Psoas muscle (tissue), 8 donors: Measurements from ENCODE around the gene AFF4. TPM values are rescaled to one million over a fixed set of nuclear protein-coding genes. Genes with fewer than 3 reads are reported as not detected.
"Not testable (repeated sequence)": the region's sequence is repeated elsewhere in the genome, so short reads cannot be mapped to it uniquely, and the experiment has no call there.

ENCODE experiments used
- ATAC-seq, 4 donors: fragments of 200-7000 bp; cut with Tn5 transposase; one replicate each; pipeline ENCODE4 v1.9.1; 2020; ENCODE audit warnings: moderate library complexity in 3 of 4, mild to moderate bottlenecking in 2 of 4
- DNase-seq, 2 donors: peaks; one replicate each; pipeline ENCODE4 v3.0.0-alpha.2; 2020
- H3K27ac ChIP-seq: fragments of 200-600 bp; one replicate; pipeline ENCODE4 v1.8.0; 2022
- H3K27me3 ChIP-seq, 3 donors: fragments of 200-600 bp in 1 of 3; one replicate each; pipeline versions ENCODE4 v1.6.1 to v1.8.0; 2013 to 2022; ENCODE audit warnings: low read length in 2 of 3, mild to moderate bottlenecking in 2 of 3, moderate library complexity in 1 of 3; ENCODE audit not compliant: insufficient read depth in 3 of 3
- H3K36me3 ChIP-seq, 2 donors: fragments of 200-600 bp in 1 of 2; one replicate each; pipeline versions ENCODE4 v1.6.1 to v1.8.0; 2013 to 2022; ENCODE audit warnings: low read depth in 1 of 2, mild to moderate bottlenecking in 1 of 2, moderate library complexity in 1 of 2; ENCODE audit not compliant: insufficient read depth in 1 of 2
- H3K4me1 ChIP-seq: fragments of 200-600 bp; one replicate; pipeline ENCODE4 v1.8.0; 2022
- H3K4me3 ChIP-seq: fragments of 200-600 bp; one replicate; pipeline ENCODE4 v1.8.0; 2022; ENCODE audit warnings: mild to moderate bottlenecking
- H3K9me3 ChIP-seq: fragments of 200-600 bp; one replicate; pipeline ENCODE4 v1.8.0; 2022
- CTCF ChIP-seq: fragments of 200-600 bp; IDR thresholded peaks from one replicate; pipeline ENCODE4 v1.8.0; 2022; ENCODE audit warnings: antibody characterized with exemption
- WGBS, 3 donors: extraction: QIAGEN DNeasy Blood & Tissue Kit; methylation state at CpG; one replicate each; pipeline versions ENCODE4 v1.1.6 to v1.1.7; 2013; 5-methylcytosine and 5-hydroxymethylcytosine counted together
- intact Hi-C, 2 donors: fragments of 100-400 bp; cut with DNase I; formaldehyde crosslinking; loops; one replicate each; pipeline versions ENCODE4 v1.11.0 to v1.14.2; 2022
- polyA plus RNA-seq, 3 donors: library from polyadenylated mRNA; stranded (reverse); fragments of 200-250 nt; gene quantifications; one replicate each; pipeline ENCODE4 v1.2.3, GENCODE V29; 2013
- total RNA-seq, 4 donors: library from RNA; stranded (reverse); fragmentation: NEBNext Ultra II Directional in 2 of 4; extraction: Animal tissue kit (Norgen Biotek cat#: 25700) in 2 of 4; gene quantifications; one replicate each; pipeline versions ENCODE4 v1.2.1 to v1.2.4, GENCODE V29; 2021 to 2023
- donor health status: healthy with polysubstance abuse.
- donor health status: DM: no; HTN: no; CAD: no; lungs with moderate emphysema.
- donor health status: Bipolar disorder and iron deficiency.
- donor health status: healthy.
- donor health status: DM: yes; HTN: yes; CAD: no.
- donor health status: DM: no; HTN: no; CAD: no.
- donor health status: DM: no; HTN: no; CAD: no.
- donor health status: DM: yes; HTN: yes; CAD: no.

The AFF4 gene
- total and polyA plus RNA-seq, 7 donors = 9.7 to 68.2 (median 49.6) TPM

DNA sequence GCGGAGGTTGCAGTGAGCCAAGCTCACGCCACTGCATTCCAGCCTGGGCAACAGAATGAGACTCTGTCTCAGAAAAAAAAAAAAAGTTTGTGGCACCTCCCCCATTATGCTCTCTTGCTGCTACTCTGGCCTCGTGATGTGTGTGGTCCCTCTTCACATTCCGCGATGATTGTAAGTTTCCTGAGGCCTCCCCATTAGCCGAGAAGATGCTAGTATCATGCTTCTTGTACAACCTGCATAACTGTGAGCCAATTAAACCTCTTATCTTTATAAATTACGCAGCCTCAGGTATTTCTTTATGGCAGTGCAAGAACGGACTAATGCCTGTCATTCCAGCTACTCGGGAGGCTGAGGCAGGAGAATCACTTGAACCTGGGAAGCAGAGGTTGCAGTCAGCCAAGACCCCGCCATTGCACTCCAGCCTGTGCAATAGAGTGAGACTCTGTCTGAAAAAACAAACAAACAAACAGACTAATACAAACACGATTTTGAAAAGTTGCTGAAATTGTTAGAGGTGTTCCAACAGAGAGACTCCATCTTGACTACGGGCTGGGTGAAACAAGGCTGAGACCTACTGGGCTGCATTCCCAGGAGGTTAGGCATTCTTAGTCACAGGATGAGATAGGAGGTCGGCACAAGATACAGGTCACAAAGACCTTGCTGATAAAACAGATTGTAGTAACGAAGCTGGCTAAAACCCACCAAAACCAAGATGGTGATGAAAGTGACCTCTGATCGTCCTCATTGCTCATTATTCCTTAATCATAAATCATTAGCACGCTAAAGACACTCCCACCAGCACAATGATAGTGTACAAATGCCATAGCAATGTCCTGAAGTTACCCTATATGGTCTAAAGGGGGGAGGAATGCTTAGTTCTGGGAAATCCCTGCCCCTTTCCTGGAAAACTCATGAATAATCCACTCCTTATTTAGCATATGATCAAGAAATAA, 8.3 kb upstream of the AFF4 start:
- no peaks in the 10 kb centered on the region for H3K4me1 ChIP-seq
- no peak for ATAC-seq

DNA sequence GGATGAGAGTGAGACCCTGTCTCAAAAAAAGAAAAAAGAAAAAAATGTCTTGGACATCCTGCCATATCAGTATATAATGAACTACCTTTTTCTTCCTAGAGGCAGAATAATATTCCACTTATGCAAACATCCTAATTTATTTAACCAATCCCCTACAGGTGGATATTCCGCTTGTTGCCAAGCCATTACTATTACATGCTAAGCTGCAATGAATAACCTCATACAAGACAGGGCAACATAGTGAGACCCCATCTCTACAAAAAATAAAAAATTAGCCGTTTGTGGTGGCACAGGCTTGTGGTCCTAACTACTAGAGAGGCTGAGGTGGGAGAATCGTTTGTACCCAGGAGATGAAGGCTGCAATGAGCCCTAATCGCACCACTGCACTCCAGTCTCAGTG, 1.7 kb upstream of the AFF4 start:
- Histone ChIP-seq H3K4me1 (peaks cover 21% of the 10 kb centered on the region), H3K27me3 (no peaks in the 10 kb centered on the region), H3K9me3 (no peaks in the 10 kb centered on the region), H3K36me3 (no peaks in the 10 kb centered on the region), H3K27ac (no peak overlapping the region), H3K4me3 (no peak overlapping the region)
- intact Hi-C loops = loop anchor here in 1 of 2 donors (10.0 kb wide), 1 partner anchor 60 kb away; the partner anchor contains the start of gene ZCCHC10
- ATAC-seq (no peak), DNase-seq (no peak)
- TF ChIP-seq CTCF = no peak
- 90 to 92% (median 90%) methylated on average over 4 of the region's 4 CpGs for WGBS, 3 donors

More for the DNA sequence above, 8.3 kb upstream of the AFF4 start:
- intact Hi-C loops = no loop called here
- H3K27ac ChIP-seq = no peak overlapping the region
- H3K36me3 ChIP-seq = no peaks in the 10 kb centered on the region
- H3K9me3 ChIP-seq = no peaks in the 10 kb centered on the region
- H3K27me3 ChIP-seq = no peaks in the 10 kb centered on the region
- H3K4me3 ChIP-seq = no peak overlapping the region
- WGBS, 3 donors = 80 to 90% (median 86%) methylated on average over 16 of the region's 16 CpGs
- DNase-seq = no peak
- TF ChIP-seq CTCF = no peak

GRCh38 chr5:132962429-132963021, 909 bp downstream of the AFF4 start:
- Histone ChIP-seq H3K27me3 (no peaks in the 10 kb centered on the region), H3K9me3 (no peaks in the 10 kb centered on the region), H3K27ac (peak overlapping the region; percentile 96), H3K4me3 (peak overlapping the region; percentile 82), H3K36me3 (no peaks in the 10 kb centered on the region), H3K4me1 (peaks cover 32% of the 10 kb centered on the region)
- ATAC-seq (peak in 3 of 4 donors; percentile 26 to 46 (median 37)), DNase-seq (no peak)
- no peak for TF ChIP-seq CTCF
- intact Hi-C loops = loop anchor here (2.0 to 10.0 kb wide), 3 partner anchors 62 to 90 kb away; partner anchors contain the start of genes ZCCHC10 (in 2 of the 2) and HSPA4 (in 1 of the 2)
- WGBS, 3 donors = 1 to 2% (median 2%) methylated on average over 21 of the region's 21 CpGs

- H3K4me3 ChIP-seq = peak overlapping the region; percentile 82
- WGBS, 3 donors = 9 to 15% (median 12%) methylated on average over 5 of the region's 5 CpGs
- TF ChIP-seq CTCF = no peak
- peaks cover 32% of the 10 kb centered on the region for H3K4me1 ChIP-seq
- ATAC-seq (no peak), DNase-seq (no peak)
- H3K36me3 ChIP-seq = no peaks in the 10 kb centered on the region
- intact Hi-C loops = loop anchor here (2.0 to 10.0 kb wide), 3 partner anchors 63 to 90 kb away; partner anchors contain the start of genes ZCCHC10 (in 2 of the 2) and HSPA4 (in 1 of the 2)
- H3K9me3 ChIP-seq = no peaks in the 10 kb centered on the region
- no peaks in the 10 kb centered on the region for H3K27me3 ChIP-seq
- peak overlapping the region; percentile 96 for H3K27ac ChIP-seq
Observed at GRCh38 chr5:132961887-132962286, 1.5 kb downstream of the AFF4 start.

DNA sequence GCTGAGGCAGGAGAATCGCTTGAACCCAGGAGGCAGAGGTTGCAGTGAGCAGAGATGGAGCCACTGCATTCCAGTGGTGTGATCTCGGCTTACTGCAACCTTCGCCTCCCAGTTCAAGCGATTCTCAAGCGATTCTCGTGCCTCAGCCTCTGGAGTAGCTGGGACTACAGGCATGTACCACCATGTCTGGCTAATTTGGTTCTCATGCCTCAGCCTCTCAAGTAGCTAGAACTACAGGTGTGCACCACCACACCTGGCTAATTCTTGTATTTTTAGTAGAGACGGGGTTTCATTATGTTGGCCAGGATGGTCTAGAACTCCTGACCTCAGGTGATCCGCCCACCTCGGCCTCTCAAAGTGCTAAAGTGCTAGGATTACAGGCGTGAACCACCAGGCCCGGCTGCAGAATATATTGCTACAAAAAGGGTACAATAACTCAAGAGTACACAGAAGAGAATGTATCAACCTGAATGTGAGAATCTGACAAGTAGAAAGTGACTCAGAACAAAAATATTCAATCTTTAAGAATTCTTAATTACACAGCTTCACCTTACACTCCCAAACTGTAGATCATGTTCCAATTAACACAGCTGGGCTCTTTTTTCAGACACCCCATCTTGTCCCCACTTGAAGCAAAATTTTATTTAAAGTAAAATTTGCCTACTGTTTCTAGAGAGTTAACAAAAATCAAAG, 2.2 kb downstream of the AFF4 start:
- intact Hi-C loops = loop anchor here (5.0 to 10.0 kb wide), 2 partner anchors 64 to 91 kb away; partner anchors contain the start of genes HSPA4 (in 1 of the 2) and ZCCHC10 (in 1 of the 2)
- peak overlapping the region; percentile 96 for H3K27ac ChIP-seq
- DNase-seq, ATAC-seq, H3K9me3 ChIP-seq, H3K36me3 ChIP-seq, H3K27me3 ChIP-seq: not testable (repeated sequence)
- peaks cover 32% of the 10 kb centered on the region for H3K4me1 ChIP-seq
- peak overlapping the region; percentile 82 for H3K4me3 ChIP-seq
- WGBS, 3 donors = 88 to 91% (median 89%) methylated on average over 10 to 11 of the region's 11 CpGs

- H3K27me3 ChIP-seq, H3K27ac ChIP-seq, intact Hi-C loops, H3K4me3 ChIP-seq, DNase-seq, H3K9me3 ChIP-seq, H3K36me3 ChIP-seq: not testable (repeated sequence)
- H3K4me1 ChIP-seq = peaks cover 49% of the 10 kb centered on the region
- 55 to 67% (median 64%) methylated on average over 6 of the region's 6 CpGs for WGBS, 3 donors
- peak in 3 of 4 donors; percentile 48 to 51 (median 50) for ATAC-seq
Observed at GRCh38 chr5:132956166-132956799, 7.2 kb downstream of the AFF4 start.
